ENCODE data around the gene USP37. TPM values are rescaled to one million over a fixed set of nuclear protein-coding genes. Genes with fewer than 3 reads are reported as not detected.

The USP37 gene
- polyA plus RNA-seq (2013, experiment 1 of 4), result 16.0 TPM
- polyA plus RNA-seq (2013, experiment 2 of 4), result 18.1 TPM
- polyA plus RNA-seq (2013, experiment 3 of 4), result 14.3 TPM
- 16.5 TPM for polyA plus RNA-seq (2013, experiment 4 of 4)

GRCh38 chr2:218568190-218569037 is at the start of gene USP37, which contains the start of gene CNOT9:
Gene USP37, minus strand, starts transcription at chr2:218568351. Its CDS starts 9,698 bp downstream, at chr2:218558653.
Gene CNOT9, plus strand, starts transcription at chr2:218568839. Its CDS starts 116 bp downstream, at chr2:218568955.
- WGBS, 2 experiments, result 0% methylated on average over 77 of the region's 77 CpGs
- Histone ChIP-seq H3K36me3 (ENCODE audit: control insufficient read depth, insufficient read depth, low read length) (no peaks in the 10 kb centered on the region), H3K27me3 (ENCODE audit: control insufficient read depth, insufficient read depth, low read length, poor library complexity, severe bottlenecking) (no peaks in the 10 kb centered on the region), H3K4me3 (ENCODE audit: insufficient read depth, low read depth, low read length) (peak within 1 kb of the TSS; percentile 93), H3K9me3 (ENCODE audit: control insufficient read depth, low read length) (no peaks in the 10 kb centered on the region), H3K27ac (ENCODE audit: insufficient read depth, low read depth, low read length, poor library complexity, severe bottlenecking) (peak within 1 kb of the TSS; percentile 99), H3K4me1 (ENCODE audit: control insufficient read depth, insufficient read depth, low read length) (peaks cover 18% of the 10 kb centered on the region)

GRCh38 chr2:218615868-218616315 is 47.7 kb upstream of the USP37 start:
- no peaks in the 10 kb centered on the region for H3K4me1 ChIP-seq (ENCODE audit: control insufficient read depth, insufficient read depth, low read length)
- no peaks in the 10 kb centered on the region for H3K9me3 ChIP-seq (ENCODE audit: control insufficient read depth, low read length)
- WGBS, 2 experiments, result 91% methylated on average over 6 of the region's 6 CpGs
- no peaks in the 10 kb centered on the region for H3K36me3 ChIP-seq (ENCODE audit: control insufficient read depth, insufficient read depth, low read length)
- H3K27ac ChIP-seq (ENCODE audit: insufficient read depth, low read depth, low read length, poor library complexity, severe bottlenecking), result no peak overlapping the region
- H3K4me3 ChIP-seq (ENCODE audit: insufficient read depth, low read depth, low read length), result no peak overlapping the region
- H3K27me3 ChIP-seq (ENCODE audit: control insufficient read depth, insufficient read depth, low read length, poor library complexity, severe bottlenecking), result no peaks in the 10 kb centered on the region

GRCh38 chr2:218607436-218608115 is 39.4 kb upstream of the USP37 start, which contains the start of gene PLCD4:
Gene PLCD4, plus strand, starts transcription at chr2:218607899. Its CDS starts 7,841 bp downstream, at chr2:218615740.
- H3K9me3 ChIP-seq (ENCODE audit: control insufficient read depth, low read length), result no peaks in the 10 kb centered on the region
- H3K27ac ChIP-seq (ENCODE audit: insufficient read depth, low read depth, low read length, poor library complexity, severe bottlenecking), result no peak within 1 kb of the TSS
- no peak within 1 kb of the TSS for H3K4me3 ChIP-seq (ENCODE audit: insufficient read depth, low read depth, low read length)
- H3K36me3 ChIP-seq (ENCODE audit: control insufficient read depth, insufficient read depth, low read length), result no peaks in the 10 kb centered on the region
- H3K4me1 ChIP-seq (ENCODE audit: control insufficient read depth, insufficient read depth, low read length), result peaks cover 11% of the 10 kb centered on the region
- no peaks in the 10 kb centered on the region for H3K27me3 ChIP-seq (ENCODE audit: control insufficient read depth, insufficient read depth, low read length, poor library complexity, severe bottlenecking)
- 47 to 49% methylated on average over 8 of the region's 8 CpGs for WGBS, 2 experiments

GRCh38 chr2:218605432-218605831 is 37.3 kb upstream of the USP37 start:
- 94 to 95% methylated on average over 2 of the region's 2 CpGs for WGBS, 2 experiments
- Histone ChIP-seq H3K9me3 (ENCODE audit: control insufficient read depth, low read length) (no peaks in the 10 kb centered on the region), H3K27me3 (ENCODE audit: control insufficient read depth, insufficient read depth, low read length, poor library complexity, severe bottlenecking) (no peaks in the 10 kb centered on the region), H3K27ac (ENCODE audit: insufficient read depth, low read depth, low read length, poor library complexity, severe bottlenecking) (no peak overlapping the region), H3K4me1 (ENCODE audit: control insufficient read depth, insufficient read depth, low read length) (peaks cover 11% of the 10 kb centered on the region), H3K36me3 (ENCODE audit: control insufficient read depth, insufficient read depth, low read length) (no peaks in the 10 kb centered on the region), H3K4me3 (ENCODE audit: insufficient read depth, low read depth, low read length) (no peak overlapping the region)

GRCh38 chr2:218585541-218585940 is 17.4 kb upstream of the USP37 start:
- H3K9me3 ChIP-seq (ENCODE audit: control insufficient read depth, low read length), result no peaks in the 10 kb centered on the region
- peaks cover 40% of the 10 kb centered on the region for H3K36me3 ChIP-seq (ENCODE audit: control insufficient read depth, insufficient read depth, low read length)
- H3K4me1 ChIP-seq (ENCODE audit: control insufficient read depth, insufficient read depth, low read length), result no peaks in the 10 kb centered on the region
- H3K27ac ChIP-seq (ENCODE audit: insufficient read depth, low read depth, low read length, poor library complexity, severe bottlenecking), result no peak overlapping the region
- no peaks in the 10 kb centered on the region for H3K27me3 ChIP-seq (ENCODE audit: control insufficient read depth, insufficient read depth, low read length, poor library complexity, severe bottlenecking)
- no peak overlapping the region for H3K4me3 ChIP-seq (ENCODE audit: insufficient read depth, low read depth, low read length)
- 88 to 100% methylated on average over 1 of the region's 1 CpG for WGBS, 2 experiments

GRCh38 chr2:218583983-218584850 is 16.1 kb upstream of the USP37 start:
- Histone ChIP-seq H3K27ac (ENCODE audit: insufficient read depth, low read depth, low read length, poor library complexity, severe bottlenecking) (no peak overlapping the region), H3K9me3 (ENCODE audit: control insufficient read depth, low read length) (no peaks in the 10 kb centered on the region), H3K36me3 (ENCODE audit: control insufficient read depth, insufficient read depth, low read length) (peaks cover 35% of the 10 kb centered on the region), H3K4me3 (ENCODE audit: insufficient read depth, low read depth, low read length) (no peak overlapping the region), H3K4me1 (ENCODE audit: control insufficient read depth, insufficient read depth, low read length) (no peaks in the 10 kb centered on the region), H3K27me3 (ENCODE audit: control insufficient read depth, insufficient read depth, low read length, poor library complexity, severe bottlenecking) (no peaks in the 10 kb centered on the region)
- 96 to 99% methylated on average over 6 of the region's 6 CpGs for WGBS, 2 experiments

- H3K36me3 ChIP-seq (ENCODE audit: control insufficient read depth, insufficient read depth, low read length), result peaks cover 26% of the 10 kb centered on the region
- WGBS, 2 experiments, result 92 to 97% methylated on average over 7 of the region's 7 CpGs
- no peaks in the 10 kb centered on the region for H3K27me3 ChIP-seq (ENCODE audit: control insufficient read depth, insufficient read depth, low read length, poor library complexity, severe bottlenecking)
- H3K27ac ChIP-seq (ENCODE audit: insufficient read depth, low read depth, low read length, poor library complexity, severe bottlenecking), result no peak overlapping the region
- no peak overlapping the region for H3K4me3 ChIP-seq (ENCODE audit: insufficient read depth, low read depth, low read length)
- H3K4me1 ChIP-seq (ENCODE audit: control insufficient read depth, insufficient read depth, low read length), result no peaks in the 10 kb centered on the region
- no peaks in the 10 kb centered on the region for H3K9me3 ChIP-seq (ENCODE audit: control insufficient read depth, low read length)
These were observed 13.9 kb upstream of the USP37 start for GRCh38 chr2:218582076-218582475.

- Histone ChIP-seq H3K4me1 (ENCODE audit: control insufficient read depth, insufficient read depth, low read length) (no peaks in the 10 kb centered on the region), H3K27me3 (ENCODE audit: control insufficient read depth, insufficient read depth, low read length, poor library complexity, severe bottlenecking) (no peaks in the 10 kb centered on the region), H3K4me3 (ENCODE audit: insufficient read depth, low read depth, low read length) (no peak overlapping the region), H3K36me3 (ENCODE audit: control insufficient read depth, insufficient read depth, low read length) (peaks cover 15% of the 10 kb centered on the region), H3K9me3 (ENCODE audit: control insufficient read depth, low read length) (no peaks in the 10 kb centered on the region), H3K27ac (ENCODE audit: insufficient read depth, low read depth, low read length, poor library complexity, severe bottlenecking) (no peak overlapping the region)
- WGBS, 2 experiments, result 72 to 81% methylated on average over 3 of the region's 3 CpGs
These were observed 10.2 kb upstream of the USP37 start for GRCh38 chr2:218578272-218578877.

GRCh38 chr2:218577482-218578220 is 9.5 kb upstream of the USP37 start:
- H3K36me3 ChIP-seq (ENCODE audit: control insufficient read depth, insufficient read depth, low read length), result peaks cover 15% of the 10 kb centered on the region
- H3K27me3 ChIP-seq (ENCODE audit: control insufficient read depth, insufficient read depth, low read length, poor library complexity, severe bottlenecking), result no peaks in the 10 kb centered on the region

More at GRCh38 chr2:218577482-218578220, 9.5 kb upstream of the USP37 start:
- Histone ChIP-seq H3K4me3 (ENCODE audit: insufficient read depth, low read depth, low read length) (no peak overlapping the region), H3K4me1 (ENCODE audit: control insufficient read depth, insufficient read depth, low read length) (no peaks in the 10 kb centered on the region), H3K9me3 (ENCODE audit: control insufficient read depth, low read length) (no peaks in the 10 kb centered on the region), H3K27ac (ENCODE audit: insufficient read depth, low read depth, low read length, poor library complexity, severe bottlenecking) (no peak overlapping the region)
- 94% methylated on average over 2 of the region's 3 CpGs for WGBS, 2 experiments
